ENCODE measurements around the gene VSTM1. TPM values are rescaled to one million over a fixed set of nuclear protein-coding genes. Genes with fewer than 3 reads are reported as not detected.

The VSTM1 gene
- total and polyA plus RNA-seq, 4 donors = not detected

GRCh38 chr19:54094426-54095000, 30.8 kb upstream of the VSTM1 start:
- WGBS, 2 donors = 84 to 86% methylated on average over 17 of the region's 17 CpGs
- ATAC-seq (ENCODE audit: low FRiP score) (no peak), DNase-seq (peak in 1 of 2 donors; percentile 36)
- H3K36me3 ChIP-seq (ENCODE audit: control insufficient read depth in 1 of 2, insufficient read depth in 2 of 2, low read length in 1 of 2) = no peaks in the 10 kb centered on the region
- H3K4me1 ChIP-seq (ENCODE audit: control insufficient read depth in 1 of 2, insufficient read depth in 2 of 2, low read length in 2 of 2) = no peaks in the 10 kb centered on the region
- intact Hi-C loops (cut with DNase I) = no loop called here
- H3K4me3 ChIP-seq (ENCODE audit: low read length in 2 of 2) = no peak overlapping the region
- H3K27me3 ChIP-seq (ENCODE audit: control insufficient read depth in 1 of 2, insufficient read depth in 2 of 2, low read length in 1 of 2) = no peaks in the 10 kb centered on the region
- H3K27ac ChIP-seq (ENCODE audit: low read depth in 1 of 2, low read length in 2 of 2) = no peak overlapping the region
- H3K9me3 ChIP-seq (ENCODE audit: control insufficient read depth, low read length) = no peaks in the 10 kb centered on the region

- Histone ChIP-seq H3K27ac (ENCODE audit: low read depth in 1 of 2, low read length in 2 of 2) (no peak overlapping the region), H3K4me3 (ENCODE audit: low read length in 2 of 2) (no peak overlapping the region), H3K36me3 (ENCODE audit: control insufficient read depth in 1 of 2, insufficient read depth in 2 of 2, low read length in 1 of 2) (no peaks in the 10 kb centered on the region), H3K9me3 (ENCODE audit: control insufficient read depth, low read length) (peaks cover 6% of the 10 kb centered on the region), H3K4me1 (ENCODE audit: control insufficient read depth in 1 of 2, insufficient read depth in 2 of 2, low read length in 2 of 2) (no peaks in the 10 kb centered on the region), H3K27me3 (ENCODE audit: control insufficient read depth in 1 of 2, insufficient read depth in 2 of 2, low read length in 1 of 2) (no peaks in the 10 kb centered on the region)
- no peak for ATAC-seq (ENCODE audit: low FRiP score)
- 89 to 93% methylated on average over 3 of the region's 3 CpGs for WGBS, 2 donors
- DNase-seq = no peak
- intact Hi-C loops (cut with DNase I) = no loop called here
These were observed 20.7 kb upstream of the VSTM1 start for GRCh38 chr19:54084410-54084809.

GRCh38 chr19:54081032-54081431, 17.3 kb upstream of the VSTM1 start, which contains the start of gene TARM1:
TARM1 (minus strand) TSS chr19:54081365; CDS start chr19:54081340, 25 bp downstream.
- WGBS, 2 donors = 74 to 81% methylated on average over 7 of the region's 7 CpGs
- DNase-seq (peak in 1 of 2 donors; percentile 22), ATAC-seq (ENCODE audit: low FRiP score) (no peak)
- no peak within 1 kb of the TSS for H3K27ac ChIP-seq (ENCODE audit: low read depth in 1 of 2, low read length in 2 of 2)
- no peaks in the 10 kb centered on the region for H3K27me3 ChIP-seq (ENCODE audit: control insufficient read depth in 1 of 2, insufficient read depth in 2 of 2, low read length in 1 of 2)
- no peak within 1 kb of the TSS for H3K4me3 ChIP-seq (ENCODE audit: low read length in 2 of 2)
- H3K36me3 ChIP-seq (ENCODE audit: control insufficient read depth in 1 of 2, insufficient read depth in 2 of 2, low read length in 1 of 2) = no peaks in the 10 kb centered on the region
- peaks cover 6% of the 10 kb centered on the region for H3K9me3 ChIP-seq (ENCODE audit: control insufficient read depth, low read length)
- intact Hi-C loops (cut with DNase I) = no loop called here
- no peaks in the 10 kb centered on the region for H3K4me1 ChIP-seq (ENCODE audit: control insufficient read depth in 1 of 2, insufficient read depth in 2 of 2, low read length in 2 of 2)

- intact Hi-C loops (cut with DNase I) = no loop called here
- DNase-seq (no peak), ATAC-seq (ENCODE audit: low FRiP score) (no peak)
- Histone ChIP-seq H3K4me3 (ENCODE audit: low read length in 2 of 2) (no peak overlapping the region), H3K4me1 (ENCODE audit: control insufficient read depth in 1 of 2, insufficient read depth in 2 of 2, low read length in 2 of 2) (no peaks in the 10 kb centered on the region), H3K27ac (ENCODE audit: low read depth in 1 of 2, low read length in 2 of 2) (no peak overlapping the region), H3K27me3 (ENCODE audit: control insufficient read depth in 1 of 2, insufficient read depth in 2 of 2, low read length in 1 of 2) (no peaks in the 10 kb centered on the region), H3K9me3 (ENCODE audit: control insufficient read depth, low read length) (peaks cover 9% of the 10 kb centered on the region), H3K36me3 (ENCODE audit: control insufficient read depth in 1 of 2, insufficient read depth in 2 of 2, low read length in 1 of 2) (no peaks in the 10 kb centered on the region)
- whole genome bisulfite sequencing, 2 donors = 76 to 86% methylated on average over 5 of the region's 5 CpGs
These were observed 13.6 kb upstream of the VSTM1 start for GRCh38 chr19:54077334-54077733.

- ATAC-seq (ENCODE audit: low FRiP score) (no peak), DNase-seq (peak in 1 of 2 donors; percentile 63)
- intact Hi-C loops (cut with DNase I) = no loop called here
- Histone ChIP-seq H3K27me3 (ENCODE audit: control insufficient read depth in 1 of 2, insufficient read depth in 2 of 2, low read length in 1 of 2) (no peaks in the 10 kb centered on the region), H3K9me3 (ENCODE audit: control insufficient read depth, low read length) (peaks cover 2% of the 10 kb centered on the region), H3K36me3 (ENCODE audit: control insufficient read depth in 1 of 2, insufficient read depth in 2 of 2, low read length in 1 of 2) (no peaks in the 10 kb centered on the region), H3K27ac (ENCODE audit: low read depth in 1 of 2, low read length in 2 of 2) (no peak overlapping the region), H3K4me1 (ENCODE audit: control insufficient read depth in 1 of 2, insufficient read depth in 2 of 2, low read length in 2 of 2) (no peaks in the 10 kb centered on the region), H3K4me3 (ENCODE audit: low read length in 2 of 2) (no peak overlapping the region)
- 70 to 77% methylated on average over 9 of the region's 9 CpGs for WGBS, 2 donors
These were observed 11.2 kb upstream of the VSTM1 start for GRCh38 chr19:54074851-54075250.

- DNase-seq (peak in 1 of 2 donors; percentile 27), ATAC-seq (ENCODE audit: low FRiP score) (no peak)
- no peak overlapping the region for H3K4me3 ChIP-seq (ENCODE audit: low read length in 2 of 2)
- no peak overlapping the region for H3K27ac ChIP-seq (ENCODE audit: low read depth in 1 of 2, low read length in 2 of 2)
- 83 to 85% methylated on average over 10 of the region's 10 CpGs for WGBS, 2 donors
- H3K4me1 ChIP-seq (ENCODE audit: control insufficient read depth in 1 of 2, insufficient read depth in 2 of 2, low read length in 2 of 2) = no peaks in the 10 kb centered on the region
- no peaks in the 10 kb centered on the region for H3K27me3 ChIP-seq (ENCODE audit: control insufficient read depth in 1 of 2, insufficient read depth in 2 of 2, low read length in 1 of 2)
- H3K9me3 ChIP-seq (ENCODE audit: control insufficient read depth, low read length) = peaks cover 2% of the 10 kb centered on the region
- no peaks in the 10 kb centered on the region for H3K36me3 ChIP-seq (ENCODE audit: control insufficient read depth in 1 of 2, insufficient read depth in 2 of 2, low read length in 1 of 2)
- intact Hi-C loops (cut with DNase I) = no loop called here
These were observed 10.1 kb upstream of the VSTM1 start for GRCh38 chr19:54073829-54074228.

- ATAC-seq (ENCODE audit: low FRiP score) (no peak), DNase-seq (peak in 1 of 2 donors; percentile 4)
- no peaks in the 10 kb centered on the region for H3K27me3 ChIP-seq (ENCODE audit: control insufficient read depth in 1 of 2, insufficient read depth in 2 of 2, low read length in 1 of 2)
- intact Hi-C loops (cut with DNase I) = no loop called here
- no peak overlapping the region for H3K27ac ChIP-seq (ENCODE audit: low read depth in 1 of 2, low read length in 2 of 2)
- no peak overlapping the region for H3K4me3 ChIP-seq (ENCODE audit: low read length in 2 of 2)
- H3K9me3 ChIP-seq (ENCODE audit: control insufficient read depth, low read length) = peaks cover 6% of the 10 kb centered on the region
- H3K4me1 ChIP-seq (ENCODE audit: control insufficient read depth in 1 of 2, insufficient read depth in 2 of 2, low read length in 2 of 2) = no peaks in the 10 kb centered on the region
- no peaks in the 10 kb centered on the region for H3K36me3 ChIP-seq (ENCODE audit: control insufficient read depth in 1 of 2, insufficient read depth in 2 of 2, low read length in 1 of 2)
- 66 to 74% methylated on average over 5 of the region's 5 CpGs for WGBS, 2 donors
These were observed 5.8 kb upstream of the VSTM1 start for GRCh38 chr19:54069470-54069869.

- Histone ChIP-seq H3K4me3 (ENCODE audit: low read length in 2 of 2) (no peak overlapping the region), H3K27ac (ENCODE audit: low read depth in 1 of 2, low read length in 2 of 2) (no peak overlapping the region), H3K27me3 (ENCODE audit: control insufficient read depth in 1 of 2, insufficient read depth in 2 of 2, low read length in 1 of 2) (no peaks in the 10 kb centered on the region), H3K4me1 (ENCODE audit: control insufficient read depth in 1 of 2, insufficient read depth in 2 of 2, low read length in 2 of 2) (no peaks in the 10 kb centered on the region), H3K9me3 (ENCODE audit: control insufficient read depth, low read length) (peaks cover 3% of the 10 kb centered on the region), H3K36me3 (ENCODE audit: control insufficient read depth in 1 of 2, insufficient read depth in 2 of 2, low read length in 1 of 2) (no peaks in the 10 kb centered on the region)
- no peak for ATAC-seq (ENCODE audit: low FRiP score)
- WGBS, 2 donors = 77 to 78% methylated on average over 9 of the region's 9 CpGs
- intact Hi-C loops (cut with DNase I) = no loop called here
- peak; percentile 57 to 61 for DNase-seq
These were observed 1.1 kb downstream of the VSTM1 start for GRCh38 chr19:54062643-54063042.

GRCh38 chr19:54047616-54048015, 16.1 kb downstream of the VSTM1 start:
- 78 to 79% methylated on average over 4 of the region's 4 CpGs for WGBS, 2 donors
- no peak overlapping the region for H3K4me3 ChIP-seq (ENCODE audit: low read length in 2 of 2)
- intact Hi-C loops (cut with DNase I) = no loop called here
- DNase-seq (no peak), ATAC-seq (ENCODE audit: low FRiP score) (no peak)
- H3K27ac ChIP-seq (ENCODE audit: low read depth in 1 of 2, low read length in 2 of 2) = no peak overlapping the region
- no peaks in the 10 kb centered on the region for H3K4me1 ChIP-seq (ENCODE audit: control insufficient read depth in 1 of 2, insufficient read depth in 2 of 2, low read length in 2 of 2)
- no peaks in the 10 kb centered on the region for H3K36me3 ChIP-seq (ENCODE audit: control insufficient read depth in 1 of 2, insufficient read depth in 2 of 2, low read length in 1 of 2)
- H3K27me3 ChIP-seq (ENCODE audit: control insufficient read depth in 1 of 2, insufficient read depth in 2 of 2, low read length in 1 of 2) = no peaks in the 10 kb centered on the region
- H3K9me3 ChIP-seq (ENCODE audit: control insufficient read depth, low read length) = no peaks in the 10 kb centered on the region

All from aorta (tissue), 5 donors.